ENCODE measurements around the gene SLC9A3. TPM values are rescaled to one million over a fixed set of nuclear protein-coding genes. Genes with fewer than 3 reads are reported as not detected.

SLC9A3 gene
- total RNA-seq, 1 donor from 2014 or later, result 1.6 TPM

- Histone ChIP-seq H3K4me1 (ENCODE audit: control insufficient read depth in 3 of 3, insufficient read depth in 3 of 3, low read length in 3 of 3) (peaks cover 0 to 3% (median 0%) of the 10 kb centered on the region in 3 donors), H3K27me3 (ENCODE audit: control insufficient read depth in 3 of 3, insufficient read depth in 3 of 3, low read length in 3 of 3) (peaks cover 3% of the 10 kb centered on the region in 3 donors), H3K9ac (ENCODE audit: low read depth in 1 of 3, low read length in 3 of 3) (no peak overlapping the region), H3K36me3 (ENCODE audit: control insufficient read depth in 3 of 3, insufficient read depth in 3 of 3, low read length in 3 of 3) (no peaks in the 10 kb centered on the region), H3K27ac (ENCODE audit: low read depth, low read length) (no peak overlapping the region), H3K4me3 (ENCODE audit: low read length in 3 of 3) (no peak overlapping the region), H3K9me3 (ENCODE audit: control insufficient read depth in 3 of 3, low read length in 3 of 3) (no peaks in the 10 kb centered on the region)
Observed at GRCh38 chr5:421901-422300, 102.3 kb downstream of the SLC9A3 start.

- Histone ChIP-seq H3K36me3 (ENCODE audit: control insufficient read depth in 3 of 3, insufficient read depth in 3 of 3, low read length in 3 of 3) (no peaks in the 10 kb centered on the region), H3K9me3 (ENCODE audit: control insufficient read depth in 3 of 3, low read length in 3 of 3) (no peaks in the 10 kb centered on the region), H3K9ac (ENCODE audit: low read depth in 1 of 3, low read length in 3 of 3) (no peak overlapping the region), H3K27me3 (ENCODE audit: control insufficient read depth in 3 of 3, insufficient read depth in 3 of 3, low read length in 3 of 3) (peaks cover under 1 to 3% (median under 1%) of the 10 kb centered on the region in 3 donors), H3K27ac (ENCODE audit: low read depth, low read length) (no peak overlapping the region), H3K4me3 (ENCODE audit: low read length in 3 of 3) (no peak overlapping the region), H3K4me1 (ENCODE audit: control insufficient read depth in 3 of 3, insufficient read depth in 3 of 3, low read length in 3 of 3) (peaks cover 0 to 3% (median 0%) of the 10 kb centered on the region in 3 donors)
Observed at GRCh38 chr5:421287-421880, 102.9 kb downstream of the SLC9A3 start.

DNA sequence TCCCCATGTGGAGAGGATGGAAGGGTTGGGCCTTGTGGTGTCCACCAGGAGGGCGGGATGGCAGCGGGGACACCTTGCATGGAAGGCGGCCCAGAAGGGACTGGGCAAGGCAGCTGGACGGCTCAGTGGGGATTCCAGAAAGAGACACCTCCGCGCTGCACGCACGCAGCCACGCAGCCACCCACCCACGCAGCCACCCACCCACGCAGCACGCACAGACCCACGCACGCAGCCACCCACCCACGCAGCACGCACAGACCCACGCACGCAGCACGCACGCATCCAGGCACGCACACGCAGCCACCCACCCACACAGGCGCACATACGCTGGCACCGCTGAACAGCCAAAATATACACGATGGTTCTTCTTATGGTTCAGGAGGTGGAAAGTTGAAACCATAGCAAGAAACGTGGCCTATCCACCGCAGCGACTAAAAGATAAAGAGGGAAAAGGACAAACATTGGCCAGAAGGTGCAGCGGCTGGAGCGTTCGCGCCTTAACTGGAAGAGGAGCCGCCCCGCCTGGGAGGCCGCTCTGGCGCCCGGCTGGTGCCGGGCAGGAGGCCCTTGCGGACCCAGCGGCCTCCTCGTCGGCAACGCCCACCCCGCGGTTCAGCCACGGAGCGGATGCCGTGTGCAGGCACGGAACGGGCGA, 103.5 kb downstream of the SLC9A3 start:
- Histone ChIP-seq H3K27ac (ENCODE audit: low read depth, low read length) (no peak overlapping the region), H3K27me3 (ENCODE audit: control insufficient read depth in 3 of 3, insufficient read depth in 3 of 3, low read length in 3 of 3) (no peaks in the 10 kb centered on the region), H3K4me3 (ENCODE audit: low read length in 3 of 3) (no peak overlapping the region), H3K9ac (ENCODE audit: low read depth in 1 of 3, low read length in 3 of 3) (no peak overlapping the region), H3K9me3 (ENCODE audit: control insufficient read depth in 3 of 3, low read length in 3 of 3) (no peaks in the 10 kb centered on the region), H3K4me1 (ENCODE audit: control insufficient read depth in 3 of 3, insufficient read depth in 3 of 3, low read length in 3 of 3) (peaks cover 0 to 5% (median 5%) of the 10 kb centered on the region in 3 donors), H3K36me3 (ENCODE audit: control insufficient read depth in 3 of 3, insufficient read depth in 3 of 3, low read length in 3 of 3) (no peaks in the 10 kb centered on the region)

Small RNAs within 50 kb of the gene (small RNA-seq; reads per million reads assigned to genes)
- gene MIR4456, result not detected

Other genes starting within 250 kb of the SLC9A3 start
- gene AHRR, start 202.7 kb downstream of the SLC9A3 start, total RNA-seq, result 1.0 TPM
- gene EXOC3, start 81.3 kb downstream of the SLC9A3 start, total RNA-seq, result 29.2 TPM
- gene CEP72, start 87.9 kb upstream of the SLC9A3 start, total RNA-seq, result 5.2 TPM
- 3.7 TPM for gene TPPP, start 168.9 kb upstream of the SLC9A3 start, total RNA-seq

All from skeletal muscle tissue (tissue), 5 donors.